ENCODE measurements around the gene ETV6.

- TF ChIP-seq KDM1A (IDR thresholded peaks at IDR 0.05; ENCODE audit: low read depth) (no peak), HOXA7 (CRISPR knock-in tag; IDR thresholded peaks at IDR 0.05) (no peak), CEBPB (IDR thresholded peaks at IDR 0.05) (no peak), RFX5 (IDR thresholded peaks at IDR 0.05) (no peak), RAD21 (conservative IDR thresholded peaks at IDR 0.05 in 1 of 2, IDR thresholded peaks at IDR 0.05 in 1 of 2) (no peak), ESRRA (IDR thresholded peaks at IDR 0.05; ENCODE audit: borderline replicate concordance, low read length) (no peak), POLR2A (IDR thresholded peaks at IDR 0.05; ENCODE audit: low read length) (no peak)
- TF ChIP-seq, protein P1, sequence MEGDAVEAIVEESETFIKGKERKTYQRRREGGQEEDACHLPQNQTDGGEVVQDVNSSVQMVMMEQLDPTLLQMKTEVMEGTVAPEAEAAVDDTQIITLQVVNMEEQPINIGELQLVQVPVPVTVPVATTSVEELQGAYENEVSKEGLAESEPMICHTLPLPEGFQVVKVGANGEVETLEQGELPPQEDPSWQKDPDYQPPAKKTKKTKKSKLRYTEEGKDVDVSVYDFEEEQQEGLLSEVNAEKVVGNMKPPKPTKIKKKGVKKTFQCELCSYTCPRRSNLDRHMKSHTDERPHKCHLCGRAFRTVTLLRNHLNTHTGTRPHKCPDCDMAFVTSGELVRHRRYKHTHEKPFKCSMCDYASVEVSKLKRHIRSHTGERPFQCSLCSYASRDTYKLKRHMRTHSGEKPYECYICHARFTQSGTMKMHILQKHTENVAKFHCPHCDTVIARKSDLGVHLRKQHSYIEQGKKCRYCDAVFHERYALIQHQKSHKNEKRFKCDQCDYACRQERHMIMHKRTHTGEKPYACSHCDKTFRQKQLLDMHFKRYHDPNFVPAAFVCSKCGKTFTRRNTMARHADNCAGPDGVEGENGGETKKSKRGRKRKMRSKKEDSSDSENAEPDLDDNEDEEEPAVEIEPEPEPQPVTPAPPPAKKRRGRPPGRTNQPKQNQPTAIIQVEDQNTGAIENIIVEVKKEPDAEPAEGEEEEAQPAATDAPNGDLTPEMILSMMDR (IDR thresholded peaks at IDR 0.05), result no peak
- TF ChIP-seq, protein P2, sequence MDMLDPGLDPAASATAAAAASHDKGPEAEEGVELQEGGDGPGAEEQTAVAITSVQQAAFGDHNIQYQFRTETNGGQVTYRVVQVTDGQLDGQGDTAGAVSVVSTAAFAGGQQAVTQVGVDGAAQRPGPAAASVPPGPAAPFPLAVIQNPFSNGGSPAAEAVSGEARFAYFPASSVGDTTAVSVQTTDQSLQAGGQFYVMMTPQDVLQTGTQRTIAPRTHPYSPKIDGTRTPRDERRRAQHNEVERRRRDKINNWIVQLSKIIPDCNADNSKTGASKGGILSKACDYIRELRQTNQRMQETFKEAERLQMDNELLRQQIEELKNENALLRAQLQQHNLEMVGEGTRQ (IDR thresholded peaks at IDR 0.05), result no peak
These were observed 25.5 kb downstream of the ETV6 start for GRCh38 chr12:11674894-11675390.

All from A549 (cell line).